Activated T-helper 9 cell treated with anti-CD3 and anti-CD28 coated beads, Interleukin-2, amount 50 U/mL, for 16 hours (primary cell): ENCODE results near the gene MTMR3.
A peak's percentile ranks its signal among the peaks of the same experiment; 100 is the strongest.
"Not testable (repeated sequence)": the region's sequence is repeated elsewhere in the genome, so short reads cannot be mapped to it uniquely, and the experiment has no call there.

Experiments used
- DNase-seq: peaks from one replicate; pipeline ENCODE4 v3.0.0-alpha.2; 2020; ENCODE audit warnings: low read depth

Gene MTMR3

DNA sequence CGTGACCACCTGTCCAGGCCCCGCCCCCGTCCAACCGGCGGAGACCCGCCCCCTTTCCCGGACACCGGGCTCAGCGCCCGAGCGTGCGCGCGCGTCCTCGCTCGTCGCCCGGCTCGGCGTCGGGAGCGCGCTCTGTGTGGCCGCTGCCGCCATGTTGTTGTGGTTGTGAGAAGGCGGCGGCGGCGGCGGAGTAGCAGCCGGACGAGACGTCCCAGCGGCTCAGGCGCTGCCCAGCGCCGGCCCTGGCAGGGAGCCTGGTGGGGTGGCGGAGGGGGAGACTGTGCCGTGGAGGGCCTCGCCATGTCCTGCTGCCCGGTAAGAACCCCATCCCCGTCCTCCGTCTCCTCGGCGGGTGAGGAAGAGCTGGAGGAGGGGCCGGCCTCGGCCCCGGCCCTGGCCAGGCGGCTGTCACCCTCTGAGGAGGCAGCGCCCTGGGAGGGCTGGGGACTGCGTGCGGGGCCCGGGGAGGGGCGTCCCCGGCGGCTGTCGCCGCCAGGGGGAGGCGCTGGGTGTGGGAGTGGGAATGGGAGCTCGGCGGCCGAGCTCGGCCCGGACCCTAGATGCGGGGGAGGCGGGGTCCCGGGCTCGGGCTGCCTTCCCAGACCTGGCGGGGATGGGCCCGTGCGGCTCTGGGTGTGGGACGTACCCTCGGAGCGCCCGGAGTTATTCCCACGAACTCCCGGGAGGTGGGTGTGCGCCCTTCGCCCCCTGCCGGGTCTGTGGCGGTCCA is at the start of gene MTMR3:
TSS of gene MTMR3 (plus strand) at position 130 of the 730 bp plus-strand sequence. CDS start 87,886 bp downstream, outside the sequence.
- peak; percentile 89 for DNase-seq

DNA sequence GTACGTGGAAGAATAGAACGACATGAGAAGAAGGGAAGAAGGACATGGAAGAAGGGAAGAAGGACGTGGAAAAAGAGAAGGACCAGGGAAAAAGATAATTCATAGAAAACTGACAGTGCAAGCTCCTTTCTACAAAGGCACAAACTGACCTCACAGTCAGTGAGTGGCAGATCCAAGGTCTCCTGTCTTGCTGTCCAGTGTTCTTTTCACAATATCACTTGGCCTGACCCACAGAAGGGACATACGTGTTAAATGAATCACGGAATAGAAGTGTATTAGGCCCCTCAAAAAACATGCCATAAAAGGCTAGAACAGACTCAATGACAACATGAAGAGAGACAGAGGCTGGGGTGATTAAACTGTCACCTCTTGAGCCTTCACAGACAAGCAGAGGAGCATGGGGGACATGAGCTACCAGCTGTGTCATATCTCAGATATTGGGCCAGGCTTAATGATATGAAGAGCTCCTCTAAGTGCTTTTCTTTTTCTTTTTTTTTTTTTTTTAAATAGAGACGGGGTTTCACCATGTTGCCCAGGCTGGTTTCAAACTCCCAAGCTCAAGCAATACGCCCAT is 49.5 kb upstream of the MTMR3 start:
- DNase-seq: no peak

GRCh38 chr22:29834046-29834445 is 48.9 kb upstream of the MTMR3 start:
- DNase-seq: no peak

DNA sequence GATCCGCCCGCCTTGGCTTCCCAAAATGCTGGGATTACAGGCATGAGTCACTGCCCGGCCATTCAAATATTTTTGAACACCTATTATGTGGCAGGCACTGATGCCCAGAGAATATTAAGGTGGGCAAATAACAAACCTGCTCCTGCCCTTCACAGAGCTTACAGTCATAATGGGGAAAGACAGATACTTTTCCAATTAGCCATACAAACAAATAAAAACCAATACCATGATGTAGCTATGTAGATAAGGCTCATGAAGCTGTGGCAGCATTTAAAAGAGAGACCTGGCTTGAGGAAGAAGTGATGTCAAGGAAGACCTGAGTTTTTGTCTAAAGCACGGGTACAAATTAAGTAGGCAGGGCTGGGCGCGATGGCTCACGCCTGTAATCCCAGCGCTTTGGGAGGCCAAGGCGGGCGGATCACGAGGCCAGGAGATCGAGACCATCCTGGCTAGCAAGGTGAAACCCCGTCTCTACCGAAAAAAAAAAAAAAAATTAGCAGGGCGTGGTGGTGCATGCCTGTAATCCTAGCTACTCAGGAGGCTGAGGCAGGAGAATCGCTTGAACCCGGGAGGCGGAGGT is 46.1 kb upstream of the MTMR3 start:
- not testable (repeated sequence) for DNase-seq

GRCh38 chr22:29837741-29838598 is 45.0 kb upstream of the MTMR3 start, which contains the start of gene ASCC2:
Gene ASCC2, minus strand, starts transcription at chr22:29838274. Its CDS starts 5,949 bp downstream, at chr22:29832325.
- DNase-seq: peak; percentile 99

DNA sequence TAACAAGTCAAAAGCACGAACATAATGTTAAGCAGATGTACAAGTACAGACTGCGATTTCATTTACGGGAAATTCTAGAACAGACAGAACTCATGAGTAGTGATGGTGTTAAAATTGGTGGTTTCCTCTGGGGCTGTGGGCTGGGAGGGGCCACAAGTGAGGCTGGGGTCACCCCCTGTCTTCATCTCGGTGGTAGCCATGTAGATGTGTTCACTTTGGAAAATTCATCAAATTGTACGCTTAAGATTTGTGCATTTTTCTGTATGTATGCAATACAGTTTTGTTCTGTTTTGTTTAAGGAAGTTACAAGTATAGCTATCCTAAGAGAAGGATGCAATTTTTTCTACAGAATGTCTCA is 44.4 kb upstream of the MTMR3 start:
- DNase-seq: no peak

- DNase-seq: no peak
Observed at GRCh38 chr22:29839039-29839438, 43.9 kb upstream of the MTMR3 start.

DNA sequence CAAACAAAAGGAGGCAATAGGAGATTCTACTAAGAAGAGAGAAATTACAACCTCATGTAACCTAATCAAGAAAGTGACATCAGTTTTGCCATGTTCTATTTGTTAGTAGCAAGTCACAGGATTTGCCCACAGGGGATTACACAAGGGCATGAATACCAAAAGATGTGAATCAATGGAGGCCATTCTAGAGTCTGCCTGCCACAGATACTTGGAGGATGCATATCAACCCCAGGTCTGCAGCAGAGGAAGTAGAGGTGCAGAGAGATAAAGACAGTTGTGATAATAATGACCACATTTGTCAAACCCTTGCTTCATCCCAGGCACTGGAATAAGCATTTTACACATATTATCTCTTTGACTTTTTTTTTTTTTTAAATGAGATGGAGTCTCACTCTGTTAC is 42.5 kb upstream of the MTMR3 start:
- no peak for DNase-seq

DNA sequence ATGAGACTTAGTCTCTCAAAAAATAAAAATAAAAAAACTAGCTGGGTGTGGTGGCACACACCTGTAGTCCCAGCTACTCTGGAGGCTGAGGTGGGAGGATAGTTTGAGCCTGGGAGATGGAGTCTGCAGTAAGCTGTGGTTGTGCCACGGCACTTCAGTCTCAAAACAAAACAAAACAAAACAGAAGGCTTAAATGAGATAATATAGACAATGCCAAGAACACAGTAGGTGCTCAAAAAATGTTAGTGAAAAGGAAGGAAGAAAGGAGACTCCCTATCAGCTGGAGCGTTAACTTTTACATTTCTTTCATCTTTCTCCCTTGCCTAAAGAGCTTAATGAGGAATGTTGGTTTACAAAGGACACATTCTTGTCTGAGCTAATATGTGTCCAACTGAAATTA is 40.8 kb upstream of the MTMR3 start:
- no peak for DNase-seq

GRCh38 chr22:29842740-29843139 is 40.2 kb upstream of the MTMR3 start:
- DNase-seq: no peak

- DNase-seq: no peak
Observed at GRCh38 chr22:29846290-29846689, 36.7 kb upstream of the MTMR3 start.

GRCh38 chr22:29848111-29848510 is 34.9 kb upstream of the MTMR3 start:
- no peak for DNase-seq

DNA sequence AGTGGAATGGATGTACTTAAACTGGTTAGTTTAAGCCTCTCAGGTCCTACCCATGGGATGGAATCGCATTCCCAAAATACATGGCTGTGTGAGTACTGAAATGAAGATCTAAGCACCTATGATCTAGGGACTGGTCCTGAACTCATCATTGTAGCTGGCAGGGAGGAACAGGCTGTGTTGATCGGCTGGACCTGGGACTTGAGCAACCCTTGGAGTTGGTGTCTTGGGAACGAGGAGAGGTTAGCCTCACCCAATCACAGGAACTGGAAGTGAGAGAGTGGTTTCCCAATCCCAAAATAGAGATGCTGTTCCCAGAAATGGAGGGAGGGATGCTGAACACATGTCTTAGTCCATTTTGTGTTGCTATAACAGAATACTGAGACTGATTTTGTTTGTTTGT is 28.5 kb upstream of the MTMR3 start:
- no peak for DNase-seq

GRCh38 chr22:29855611-29856181 is 27.3 kb upstream of the MTMR3 start:
- no peak for DNase-seq

GRCh38 chr22:29856496-29856895 is 26.5 kb upstream of the MTMR3 start:
- DNase-seq: no peak

GRCh38 chr22:29859030-29859429 is 23.9 kb upstream of the MTMR3 start:
- not testable (repeated sequence) for DNase-seq

DNA sequence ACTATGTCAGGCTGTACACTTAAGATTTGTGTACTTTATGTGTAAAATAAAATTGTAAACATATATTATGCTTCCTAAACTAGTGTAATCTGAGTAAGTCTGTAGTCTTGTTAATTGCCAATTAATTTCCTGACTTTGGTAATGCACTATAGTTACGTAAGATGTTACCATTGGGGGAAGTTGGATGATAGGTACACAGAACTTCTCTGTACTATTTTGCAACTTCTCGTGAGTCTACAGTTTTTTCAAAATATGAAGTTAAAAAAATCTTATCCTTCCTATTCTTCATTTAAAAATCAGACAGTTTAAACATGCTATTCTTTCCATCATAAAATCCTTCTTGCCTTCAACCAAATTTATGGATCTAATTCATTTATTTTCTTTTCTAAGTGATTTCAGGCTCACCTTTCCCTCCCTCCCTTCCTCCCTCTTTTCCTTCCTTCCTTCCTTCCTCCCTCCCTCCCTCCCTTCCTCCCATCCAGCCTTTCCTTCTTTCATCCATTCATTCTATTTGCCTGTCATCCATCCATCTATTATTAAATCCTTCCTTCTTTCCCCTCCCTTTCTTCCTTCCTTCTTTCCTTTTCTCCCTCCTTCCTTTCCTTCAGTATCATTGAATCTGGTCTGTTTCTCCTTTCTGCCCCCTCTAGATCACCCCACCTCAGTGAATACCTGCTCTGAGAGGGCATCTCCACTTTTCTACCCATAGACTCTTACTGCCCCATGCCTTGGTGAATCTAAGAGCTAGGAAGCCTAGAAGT is 22.8 kb upstream of the MTMR3 start:
- DNase-seq: no peak

DNA sequence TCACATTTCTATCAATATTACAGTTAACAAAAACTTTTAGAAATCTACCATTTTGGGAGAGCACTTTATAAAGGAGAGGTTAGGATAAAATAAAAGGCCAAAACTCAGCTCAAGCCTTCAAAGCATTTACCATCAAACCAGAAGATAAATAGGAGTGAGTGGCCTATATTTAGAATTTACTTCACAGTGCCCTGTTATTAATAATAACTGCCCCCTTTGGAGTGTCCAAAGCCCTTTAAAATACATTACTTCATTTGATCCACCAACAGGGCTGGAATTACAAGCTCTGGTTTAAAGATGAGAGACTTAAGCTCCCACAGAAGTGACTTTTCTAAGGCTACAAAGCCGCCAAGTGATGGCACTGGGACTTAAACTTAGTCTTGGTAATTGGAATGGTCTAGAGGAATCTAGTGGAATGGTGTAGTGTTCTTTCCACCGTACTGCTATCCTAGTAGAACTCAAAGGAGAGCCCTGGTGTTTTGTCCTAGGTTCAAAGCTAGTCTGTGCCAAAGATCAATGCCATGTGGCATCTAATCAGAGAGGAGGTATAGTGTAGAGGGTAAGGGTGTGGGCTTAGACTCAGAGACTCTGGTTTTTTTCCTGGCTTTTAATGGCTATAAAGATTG is 21.2 kb upstream of the MTMR3 start:
- no peak for DNase-seq

- DNase-seq: not testable (repeated sequence)
Observed at GRCh38 chr22:29865572-29865971, 17.4 kb upstream of the MTMR3 start.

DNA sequence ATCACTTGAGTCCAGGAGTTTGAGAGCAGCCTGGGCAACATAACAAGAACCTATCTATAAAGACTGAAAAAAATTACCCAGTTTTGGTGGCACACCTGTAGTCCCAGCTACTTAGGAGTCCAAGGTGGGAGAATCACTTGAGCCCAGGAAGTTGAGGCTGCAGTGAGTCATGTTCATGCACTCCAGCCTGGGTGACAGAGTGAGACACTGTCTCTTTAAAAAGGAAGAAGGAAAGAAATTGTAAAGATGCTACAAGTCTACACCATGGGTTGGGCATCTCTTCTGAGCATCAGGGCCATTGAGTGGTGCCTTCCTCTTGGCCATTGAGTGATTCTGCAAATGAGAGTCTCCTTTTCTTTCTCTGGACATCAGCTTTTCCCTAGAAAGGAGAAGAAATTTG is 15.7 kb upstream of the MTMR3 start:
- DNase-seq: no peak

GRCh38 chr22:29867851-29868250 is 15.1 kb upstream of the MTMR3 start:
- no peak for DNase-seq
